ENCODE data around the gene NIBAN1.

The NIBAN1 gene

GRCh38 chr1:184982002-184982954, 8.0 kb upstream of the NIBAN1 start:
- Mint-ChIP-seq H3K9me3 (ENCODE audit: low read depth) (no peaks in the 10 kb centered on the region), H3K4me3 (no peak overlapping the region), H3K4me1 (ENCODE audit: low read depth) (no peaks in the 10 kb centered on the region), H3K27me3 (peaks cover 20% of the 10 kb centered on the region), H3K36me3 (no peaks in the 10 kb centered on the region), H3K27ac (no peak overlapping the region)

- peaks cover 1% of the 10 kb centered on the region for H3K4me1 Mint-ChIP-seq (ENCODE audit: low read depth)
Observed at GRCh38 chr1:184980726-184981125, 6.4 kb upstream of the NIBAN1 start.

GRCh38 chr1:184975208-184975870, 1.0 kb upstream of the NIBAN1 start:
- peaks cover under 1% of the 10 kb centered on the region for H3K36me3 Mint-ChIP-seq
- no peaks in the 10 kb centered on the region for H3K9me3 Mint-ChIP-seq (ENCODE audit: low read depth)
- H3K27ac Mint-ChIP-seq: peak overlapping the region; percentile 65
- H3K4me1 Mint-ChIP-seq (ENCODE audit: low read depth): peaks cover 40% of the 10 kb centered on the region
- peaks cover 18% of the 10 kb centered on the region for H3K27me3 Mint-ChIP-seq
- H3K4me3 Mint-ChIP-seq: peak overlapping the region; percentile 72

More at GRCh38 chr1:184980726-184981125, 6.4 kb upstream of the NIBAN1 start:
- H3K4me3 Mint-ChIP-seq: no peak overlapping the region
- no peaks in the 10 kb centered on the region for H3K36me3 Mint-ChIP-seq
- H3K27me3 Mint-ChIP-seq: peaks cover 23% of the 10 kb centered on the region
- no peaks in the 10 kb centered on the region for H3K9me3 Mint-ChIP-seq (ENCODE audit: low read depth)
- H3K27ac Mint-ChIP-seq: no peak overlapping the region

DNA sequence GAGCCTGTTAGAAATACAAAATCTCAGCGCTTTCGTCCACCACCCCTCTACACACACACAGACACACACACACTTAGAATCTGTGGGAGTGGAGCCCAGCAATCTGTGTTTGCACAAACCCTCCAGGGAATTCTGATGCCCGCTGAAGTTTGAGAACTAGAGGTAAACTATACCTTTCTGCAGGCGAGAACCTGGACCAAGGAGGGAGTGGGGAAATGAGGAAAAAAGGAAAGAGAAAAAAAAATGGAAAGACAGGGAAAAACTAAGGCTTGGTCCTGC, 468 bp upstream of the NIBAN1 start:
- Mint-ChIP-seq H3K36me3 (peaks cover 4% of the 10 kb centered on the region), H3K9me3 (ENCODE audit: low read depth) (no peaks in the 10 kb centered on the region), H3K27me3 (peaks cover 18% of the 10 kb centered on the region), H3K4me3 (peak overlapping the region; percentile 72), H3K4me1 (ENCODE audit: low read depth) (peaks cover 44% of the 10 kb centered on the region), H3K27ac (peak overlapping the region; percentile 47)

DNA sequence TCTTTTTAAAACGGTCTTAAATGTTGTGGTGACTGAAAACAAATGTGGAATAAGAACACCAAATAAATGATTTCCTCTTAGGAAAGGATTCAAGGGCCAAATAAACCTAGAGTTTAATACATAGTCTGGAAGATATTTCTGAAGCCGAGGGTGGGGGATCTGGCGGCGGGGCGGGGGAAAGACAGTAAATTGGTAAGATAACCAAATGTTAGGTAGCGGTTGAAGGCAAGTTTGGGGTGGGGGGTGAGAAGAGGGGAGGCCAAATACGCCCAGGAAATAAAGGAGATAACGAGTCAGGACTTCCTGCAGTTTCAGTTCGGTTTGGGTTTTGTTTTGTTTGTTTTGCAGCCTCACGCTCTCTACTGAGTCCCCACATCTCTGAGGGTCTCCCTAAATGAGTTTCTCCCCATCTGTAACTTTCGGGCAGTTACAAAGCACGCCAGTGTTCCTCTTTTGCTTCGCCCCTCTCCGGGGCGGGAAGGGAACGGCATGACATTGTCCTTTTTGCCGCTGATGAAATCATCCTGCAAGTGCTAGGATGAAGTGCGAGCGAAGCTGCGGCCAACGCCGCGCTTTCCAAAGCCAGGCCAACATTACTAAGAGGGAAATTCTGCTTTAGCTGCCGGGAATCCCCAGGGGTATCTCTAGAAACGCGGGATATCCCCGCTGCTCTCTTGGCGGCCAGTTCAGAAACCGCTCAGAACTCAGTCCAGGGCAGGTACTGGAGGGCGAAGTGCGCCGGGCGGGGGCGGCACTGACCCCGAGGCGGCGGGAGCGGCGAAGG, 844 bp downstream of the NIBAN1 start:
- peaks cover 4% of the 10 kb centered on the region for H3K36me3 Mint-ChIP-seq
- H3K27ac Mint-ChIP-seq: peak overlapping the region; percentile 98
- peak overlapping the region; percentile 97 for H3K4me3 Mint-ChIP-seq
- peaks cover 16% of the 10 kb centered on the region for H3K27me3 Mint-ChIP-seq
- no peaks in the 10 kb centered on the region for H3K9me3 Mint-ChIP-seq (ENCODE audit: low read depth)
- peaks cover 44% of the 10 kb centered on the region for H3K4me1 Mint-ChIP-seq (ENCODE audit: low read depth)

DNA sequence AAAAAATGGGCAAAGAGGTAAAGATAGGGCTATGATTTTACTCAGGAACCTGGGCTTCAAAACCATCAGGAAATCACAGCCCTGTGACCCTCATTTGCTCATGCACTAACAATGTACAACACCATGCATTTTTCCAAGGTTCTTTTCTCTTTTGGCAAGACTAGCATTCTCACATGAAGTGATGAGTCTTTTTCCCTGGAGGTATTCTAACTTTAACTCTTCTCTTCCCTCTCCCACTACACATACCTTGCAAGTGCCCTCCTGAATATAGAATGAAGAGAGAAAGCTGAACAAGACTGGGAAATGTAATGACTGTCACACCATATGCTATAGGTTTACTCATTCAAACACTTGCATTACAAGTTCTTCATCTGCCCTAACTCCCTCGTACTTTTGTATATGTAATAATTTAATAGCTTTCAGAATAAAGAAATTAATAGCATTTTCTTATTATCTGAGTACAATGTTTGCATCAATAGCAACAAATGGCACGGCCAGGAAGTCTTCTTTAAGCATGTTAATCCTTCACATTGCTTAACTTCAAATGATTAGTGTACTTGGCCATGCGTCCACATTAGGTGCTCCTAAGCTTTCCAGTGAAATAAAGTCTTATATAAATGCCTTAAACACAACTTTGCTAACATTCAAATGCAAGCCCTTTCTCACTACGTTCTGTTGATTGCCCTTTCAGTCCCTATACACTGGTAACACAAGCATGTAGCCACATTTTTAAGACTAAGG, 1.8 kb downstream of the NIBAN1 start:
- Mint-ChIP-seq H3K4me1 (ENCODE audit: low read depth) (peaks cover 44% of the 10 kb centered on the region), H3K4me3 (peak overlapping the region; percentile 97), H3K27ac (peak overlapping the region; percentile 98), H3K27me3 (peaks cover 14% of the 10 kb centered on the region), H3K36me3 (peaks cover 4% of the 10 kb centered on the region), H3K9me3 (ENCODE audit: low read depth) (no peaks in the 10 kb centered on the region)

GRCh38 chr1:184971522-184972265, 2.6 kb downstream of the NIBAN1 start:
- Mint-ChIP-seq H3K4me3 (peak overlapping the region; percentile 97), H3K27ac (no peak overlapping the region), H3K36me3 (peaks cover 4% of the 10 kb centered on the region), H3K4me1 (ENCODE audit: low read depth) (peaks cover 44% of the 10 kb centered on the region), H3K9me3 (ENCODE audit: low read depth) (no peaks in the 10 kb centered on the region), H3K27me3 (peaks cover 11% of the 10 kb centered on the region)

DNA sequence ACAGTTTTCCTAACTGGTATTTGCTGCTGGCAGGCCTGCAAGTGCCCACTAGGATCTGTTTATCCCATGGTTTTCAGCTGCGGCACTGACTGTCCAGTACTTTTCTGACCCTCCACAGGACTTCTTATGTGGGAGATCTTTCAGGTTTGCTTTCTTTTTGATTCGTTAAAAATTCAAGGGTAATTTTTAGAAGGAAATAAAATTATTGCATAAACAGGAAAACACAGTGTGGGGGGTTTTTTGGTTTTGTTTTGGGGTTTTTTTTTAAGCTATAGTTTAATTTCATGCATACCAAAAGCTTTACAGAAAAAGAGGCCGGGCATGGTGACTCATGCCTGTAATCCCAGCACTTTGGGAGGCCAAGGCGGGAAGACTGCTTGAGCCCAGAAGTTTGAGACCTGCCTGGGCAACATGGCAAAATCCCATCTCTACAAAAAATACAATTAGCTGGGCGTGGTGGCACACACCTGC, 3.6 kb downstream of the NIBAN1 start:
- no peaks in the 10 kb centered on the region for H3K9me3 Mint-ChIP-seq (ENCODE audit: low read depth)
- H3K4me1 Mint-ChIP-seq (ENCODE audit: low read depth): peaks cover 42% of the 10 kb centered on the region
- H3K27ac Mint-ChIP-seq: peak overlapping the region; percentile 46

GRCh38 chr1:184966989-184967388, 7.3 kb downstream of the NIBAN1 start:
- Mint-ChIP-seq H3K4me1 (ENCODE audit: low read depth) (peaks cover 13% of the 10 kb centered on the region), H3K9me3 (ENCODE audit: low read depth) (no peaks in the 10 kb centered on the region), H3K4me3 (no peak overlapping the region), H3K27me3 (no peaks in the 10 kb centered on the region), H3K36me3 (peaks cover 4% of the 10 kb centered on the region), H3K27ac (no peak overlapping the region)

More for the DNA sequence above, 3.6 kb downstream of the NIBAN1 start:
- Mint-ChIP-seq H3K36me3 (peaks cover 4% of the 10 kb centered on the region), H3K27me3 (peaks cover 5% of the 10 kb centered on the region), H3K4me3 (peak overlapping the region; percentile 35)

GRCh38 chr1:184965944-184966860, 8.1 kb downstream of the NIBAN1 start:
- H3K9me3 Mint-ChIP-seq (ENCODE audit: low read depth): no peaks in the 10 kb centered on the region
- H3K36me3 Mint-ChIP-seq: peaks cover 7% of the 10 kb centered on the region
- H3K4me3 Mint-ChIP-seq: no peak overlapping the region
- no peak overlapping the region for H3K27ac Mint-ChIP-seq
- H3K4me1 Mint-ChIP-seq (ENCODE audit: low read depth): peaks cover 12% of the 10 kb centered on the region
- H3K27me3 Mint-ChIP-seq: peaks cover 3% of the 10 kb centered on the region

GRCh38 chr1:184965439-184965838, 8.9 kb downstream of the NIBAN1 start:
- Mint-ChIP-seq H3K4me3 (no peak overlapping the region), H3K36me3 (peaks cover 7% of the 10 kb centered on the region), H3K4me1 (ENCODE audit: low read depth) (peaks cover 5% of the 10 kb centered on the region), H3K27ac (no peak overlapping the region), H3K9me3 (ENCODE audit: low read depth) (no peaks in the 10 kb centered on the region), H3K27me3 (peaks cover 3% of the 10 kb centered on the region)

GRCh38 chr1:184959626-184960025, 14.7 kb downstream of the NIBAN1 start:
- Mint-ChIP-seq H3K27ac (no peak overlapping the region), H3K9me3 (ENCODE audit: low read depth) (no peaks in the 10 kb centered on the region), H3K36me3 (peaks cover 3% of the 10 kb centered on the region), H3K27me3 (peaks cover 3% of the 10 kb centered on the region), H3K4me1 (ENCODE audit: low read depth) (no peaks in the 10 kb centered on the region), H3K4me3 (no peak overlapping the region)

Data from activated naive CD8-positive, alpha-beta T cell (primary cell).